Spleen (tissue), 7 donors: Measurements from ENCODE around the gene CXorf66.

Source experiments
- CTCF ChIP-seq, 11 experiments: fragments of 200-600 bp in 7 of 11; fragments of 450-650 bp in 4 of 11; sonication (generic) in 4 of 11; IDR thresholded peaks in 8 of 11; conservative IDR thresholded peaks in 3 of 11; 1 replicate in 7 of 11; 2 replicates in 4 of 11; pipeline versions ENCODE4 v1.4.0 to v1.8.0; 2016 to 2021; ENCODE audit warnings: antibody characterized with exemption in 11 of 11, inconsistent platforms in 4 of 11, mild to moderate bottlenecking in 1 of 11
- POLR2AphosphoS5 ChIP-seq, 3 donors: sonication (generic); formaldehyde crosslinking; IDR thresholded peaks; one replicate each; pipeline ENCODE4 v1.5.1; 2017; ENCODE audit warnings: antibody characterized with exemption in 3 of 3
- donor health status: DM: no; HTN: no; CAD: no; lungs with moderate emphysema.
- donor health status: DM: no; HTN: no; CAD: no.
- donor health status: DM: no; HTN: no; CAD: no.

- no peak for TF ChIP-seq CTCF (IDR thresholded peaks at IDR 0.05 in 8 of 11, conservative IDR thresholded peaks at IDR 0.05 in 3 of 11)
- no peak for TF ChIP-seq POLR2AphosphoS5 (IDR thresholded peaks at IDR 0.05)
These were observed 6.8 kb upstream of the CXorf66 start for GRCh38 chrX:139972113-139972512.
